ENCODE results near the gene DHCR7. TPM values are rescaled to one million over a fixed set of nuclear protein-coding genes. Genes with fewer than 3 reads are reported as not detected.

Gene DHCR7
- total RNA-seq, 1 experiment from 2014 or later = 286 TPM

- no TSS peak for BruUV-seq (replicated peaks)
- ChIA-PET POLR2A (ENCODE audit: low non-redundant PET) (no interaction called here), CTCF (no interaction called here)
Measured at GRCh38 chr11:71384561-71384960, 63.6 kb downstream of the DHCR7 start.

More at GRCh38 chr11:71384561-71384960, 63.6 kb downstream of the DHCR7 start:
- Histone ChIP-seq H3K4me1 (ENCODE audit: insufficient read depth, low read length, poor library complexity, severe bottlenecking) (peaks cover 15% of the 10 kb centered on the region), H3K4me3 (ENCODE audit: low read depth, low read length, poor library complexity, severe bottlenecking) (no peak overlapping the region), H3K36me3 (ENCODE audit: insufficient read depth, low read length, poor library complexity, severe bottlenecking) (no peaks in the 10 kb centered on the region), H3K27ac (ENCODE audit: low read depth, low read length, poor library complexity, severe bottlenecking) (no peak overlapping the region), H3K27me3 (replicated peaks; ENCODE audit: insufficient read depth, low read depth, low read length, poor library complexity) (no peaks in the 10 kb centered on the region), H3K9me3 (ENCODE audit: low read depth, low read length, poor library complexity, severe bottlenecking) (no peaks in the 10 kb centered on the region)
- no peak for DNase-seq (ENCODE audit: low spot score)
- intact Hi-C loops (cut with micrococcal nuclease; ENCODE audit: unreplicated experiment) = no loop called here
- TF ChIP-seq EZH2 (IDR thresholded peaks at IDR 0.05; ENCODE audit: borderline replicate concordance, low read depth, low read length, poor library complexity, severe bottlenecking) = no peak
- no peak for TF ChIP-seq CTCF (conservative IDR thresholded peaks at IDR 0.05; ENCODE audit: low read depth, low read length)

Small RNA genes within 50 kb of the gene (microRNA-seq; reads per million reads assigned to microRNA genes)
- not detected for gene MIR6754

Other genes with a start within 250 kb of the DHCR7 start
- gene SHANK2, start 195.8 kb downstream of the DHCR7 start, total RNA-seq (2021) = 0.71 and 0.81 TPM in 2 replicates
- 35.5 and 46.7 TPM in 2 replicates for gene NADSYN1, start 4.8 kb upstream of the DHCR7 start, total RNA-seq (2021)
- not detected in 2 replicates for gene KRTAP5-7, start 78.9 kb upstream of the DHCR7 start, total RNA-seq (2021)
- gene KRTAP5-8, start 89.6 kb upstream of the DHCR7 start, total RNA-seq (2021) = not detected in 2 replicates
- gene KRTAP5-9, start 100.0 kb upstream of the DHCR7 start, total RNA-seq (2021) = not detected in 2 replicates
- not detected in 2 replicates for gene KRTAP5-10, start 117.2 kb upstream of the DHCR7 start, total RNA-seq (2021)
- not detected in 2 replicates for gene KRTAP5-11, start 134.5 kb upstream of the DHCR7 start, total RNA-seq (2021)